H1 (cell line): ENCODE measurements around the gene PSME2. TPM values are rescaled to one million over a fixed set of nuclear protein-coding genes. Genes with fewer than 3 reads are reported as not detected.

ENCODE experiments used
- CTCF ChIA-PET: fragments of 300-600 bp; sonication (Branson Sonifier 250); formaldehyde crosslinking; loops from one replicate; lab custom pipeline; 2021; ENCODE audit not compliant: partially characterized antibody; lab: Charles Lee
- POLR2A ChIA-PET: fragments of 300-600 bp; sonication (Branson Sonifier 250); formaldehyde crosslinking; loops from one replicate; lab custom pipeline; 2021; ENCODE audit warnings: inconsistent platforms; ENCODE audit not compliant: partially characterized antibody; lab: Charles Lee
- DNase-seq, 2 experiments: peaks; one replicate each; pipeline versions ENCODE4 v3.0.0 to v3.0.0-alpha.2; 2010 to 2022; ENCODE audit warnings: low spot score in 2 of 2, low read depth in 1 of 2, mixed read lengths in 1 of 2
- FAIRE-seq: peaks from 2 replicates; lab custom pipeline; 2011; peaks lifted over from hg19 to GRCh38; lab: Jason Lieb, UNC
- H2AFZ ChIP-seq: 2 replicates; pipeline ENCODE4 v1.8.1; 2012; ENCODE audit warnings: low read length, inconsistent platforms
- H2AK5ac ChIP-seq: 2 replicates; pipeline ENCODE4 v1.6.1; 2013; ENCODE audit warnings: low read depth, low read length
- H2BK120ac ChIP-seq: replicated peaks from 2 replicates; pipeline ENCODE3; 2013; ENCODE audit warnings: low read depth, low read length, inconsistent platforms
- H2BK12ac ChIP-seq: 2 replicates; pipeline ENCODE4 v1.6.1; 2013; ENCODE audit warnings: low read depth, low read length
- H2BK15ac ChIP-seq: 2 replicates; pipeline ENCODE4 v1.6.1; 2013; ENCODE audit warnings: low read length
- H2BK20ac ChIP-seq: 2 replicates; pipeline ENCODE4 v1.6.1; 2013; ENCODE audit warnings: low read length
- H2BK5ac ChIP-seq: 2 replicates; pipeline ENCODE4 v1.6.1; 2013; ENCODE audit warnings: low read depth, low read length
- H3K14ac ChIP-seq: 2 replicates; pipeline ENCODE4 v1.6.1; 2013; ENCODE audit warnings: inconsistent platforms; ENCODE audit not compliant: insufficient read length
- H3K18ac ChIP-seq: 2 replicates; pipeline ENCODE4 v1.6.1; 2013; ENCODE audit warnings: low read length; ENCODE audit errors: extremely low read depth
- H3K23ac ChIP-seq: 2 replicates; pipeline ENCODE4 v1.6.1; 2013; ENCODE audit warnings: inconsistent platforms; ENCODE audit not compliant: insufficient read length
- H3K23me2 ChIP-seq: 2 replicates; pipeline ENCODE4 v1.6.1; 2013; ENCODE audit warnings: low read depth, low read length
- H3K27ac ChIP-seq: 2 replicates; pipeline ENCODE4 v1.6.1; 2011; ENCODE audit warnings: low read depth, low read length, inconsistent platforms
- H3K27me3 ChIP-seq, 4 experiments: replicated peaks in 1 of 4; 1 replicate in 1 of 4; 2 replicates in 3 of 4; pipeline versions ENCODE4 v1.6.1 to v1.8.1; 2011 to 2013; ENCODE audit warnings: low read length in 3 of 4, mild to moderate bottlenecking in 3 of 4, inconsistent platforms in 2 of 4, mixed read lengths in 2 of 4, moderate library complexity in 1 of 4; ENCODE audit not compliant: control insufficient read depth in 3 of 4, insufficient read depth in 3 of 4; ENCODE audit errors: extremely low read depth in 1 of 4
- H3K36me3 ChIP-seq, 4 experiments: 2 replicates each; pipeline versions ENCODE4 v1.6.1 to v1.8.1; 2011 to 2013; ENCODE audit warnings: mild to moderate bottlenecking in 4 of 4, low read length in 3 of 4, moderate library complexity in 2 of 4, control low read depth in 1 of 4, inconsistent platforms in 1 of 4; ENCODE audit not compliant: insufficient read depth in 4 of 4, control insufficient read depth in 2 of 4
- H3K4ac ChIP-seq: replicated peaks from 2 replicates; pipeline ENCODE3; 2013; ENCODE audit warnings: low read length, low read depth, mixed read lengths, inconsistent platforms; ENCODE audit not compliant: insufficient read length
- H3K4me1 ChIP-seq, 4 experiments: replicated peaks in 1 of 4; 1 replicate in 1 of 4; 2 replicates in 3 of 4; pipeline versions ENCODE4 v1.6.1 to v1.8.1; 2011 to 2013; ENCODE audit warnings: low read length in 3 of 4, inconsistent platforms in 2 of 4, mixed read lengths in 1 of 4; ENCODE audit not compliant: insufficient read depth in 4 of 4, control insufficient read depth in 3 of 4
- H3K4me2 ChIP-seq, 2 experiments: 2 replicates each; pipeline versions ENCODE4 v1.6.1 to v1.8.1; 2011 to 2013; ENCODE audit warnings: low read depth in 2 of 2, low read length in 2 of 2, control low read depth in 1 of 2, inconsistent platforms in 1 of 2, mild to moderate bottlenecking in 1 of 2; ENCODE audit not compliant: insufficient read depth in 1 of 2
- H3K4me3 ChIP-seq, 4 experiments: fragments of 200-600, 300-600 bp in 1 of 4; sonication (generic), shearing (Covaris generic), sonication (Bioruptor Twin) in 1 of 4; 2 replicates each; pipeline versions ENCODE4 v1.5.1 to v1.8.1; 2011 to 2016; ENCODE audit warnings: low read length in 4 of 4, low read depth in 3 of 4, control low read depth in 2 of 4, inconsistent platforms in 2 of 4, mild to moderate bottlenecking in 2 of 4, mixed read lengths in 1 of 4, moderate library complexity in 1 of 4; ENCODE audit not compliant: insufficient read depth in 2 of 4; ENCODE audit errors: extremely low read depth in 1 of 4
- H3K56ac ChIP-seq: replicated peaks from 2 replicates; pipeline ENCODE3; 2013; ENCODE audit warnings: low read depth, mild to moderate bottlenecking, mixed read lengths, low read length, inconsistent platforms; ENCODE audit not compliant: insufficient read length
- H3K79me1 ChIP-seq: 2 replicates; pipeline ENCODE4 v1.6.1; 2013; ENCODE audit warnings: low read depth, low read length, control low read depth
- H3K79me2 ChIP-seq, 2 experiments: 2 replicates each; pipeline versions ENCODE4 v1.6.1 to v1.8.1; 2012 to 2013; ENCODE audit warnings: low read length in 2 of 2, mild to moderate bottlenecking in 2 of 2, inconsistent platforms in 1 of 2; ENCODE audit not compliant: insufficient read depth in 2 of 2, control insufficient read depth in 1 of 2
- H3K9ac ChIP-seq, 4 experiments: replicated peaks in 1 of 4; 1 replicate in 1 of 4; 2 replicates in 3 of 4; pipeline versions ENCODE4 v1.6.1 to v1.8.1; 2011 to 2013; ENCODE audit warnings: low read depth in 3 of 4, low read length in 3 of 4, control low read depth in 2 of 4, mild to moderate bottlenecking in 2 of 4, moderate library complexity in 2 of 4, inconsistent platforms in 1 of 4; ENCODE audit errors: extremely low read depth in 1 of 4
- H3K9me3 ChIP-seq, 2 experiments: 2 replicates each; pipeline versions ENCODE4 v1.6.1 to v1.8.1; 2012 to 2013; ENCODE audit warnings: mild to moderate bottlenecking in 2 of 2, moderate library complexity in 2 of 2, control low read depth in 1 of 2, inconsistent platforms in 1 of 2, low read depth in 1 of 2, low read length in 1 of 2, mixed read lengths in 1 of 2; ENCODE audit not compliant: insufficient read depth in 2 of 2
- H4K20me1 ChIP-seq, 2 experiments: replicated peaks in 1 of 2; 2 replicates each; pipeline versions ENCODE3 to v1.8.1; 2011 to 2013; ENCODE audit warnings: inconsistent platforms in 2 of 2, low read length in 2 of 2, mild to moderate bottlenecking in 1 of 2; ENCODE audit not compliant: insufficient read depth in 2 of 2, control insufficient read depth in 1 of 2
- H4K5ac ChIP-seq: 2 replicates; pipeline ENCODE4 v1.6.1; 2013; ENCODE audit warnings: low read length, low read depth, mixed read lengths, inconsistent platforms; ENCODE audit not compliant: insufficient read length
- H4K8ac ChIP-seq: 2 replicates; pipeline ENCODE4 v1.8.0; 2013; ENCODE audit warnings: mild to moderate bottlenecking, moderate library complexity, low read length, inconsistent platforms; ENCODE audit not compliant: insufficient read depth; ENCODE audit errors: extremely low read depth
- H4K91ac ChIP-seq: replicated peaks from 2 replicates; pipeline ENCODE3; 2013; ENCODE audit warnings: low read length, mixed read lengths, inconsistent platforms; ENCODE audit not compliant: insufficient read length
- BACH1 ChIP-seq: IDR thresholded peaks from 2 replicates; pipeline ENCODE4 v1.6.1; 2012; ENCODE audit warnings: low read length, improper control_type of control experiment
- BCL11A ChIP-seq, 2 experiments: IDR thresholded peaks; one replicate each; pipeline ENCODE4 v1.6.1; 2011; ENCODE audit warnings: low read depth in 2 of 2, low read length in 2 of 2, mild to moderate bottlenecking in 2 of 2
- CBX8 ChIP-seq: fragments of 300-800, 300-1000 bp; sonication (generic); IDR thresholded peaks from 2 replicates; pipeline ENCODE4 v1.7.1; 2016; ENCODE audit warnings: low read depth, low read length, borderline replicate concordance
- CHD1 ChIP-seq: IDR thresholded peaks from 2 replicates; pipeline ENCODE4 v1.6.1; 2012; ENCODE audit warnings: low read depth, low read length, improper control_type of control experiment
- EZH2 ChIP-seq: fragments of 200-600 bp; sonication (generic); IDR thresholded peaks from 2 replicates; pipeline ENCODE4 v1.7.1; 2012; ENCODE audit warnings: low read depth, mild to moderate bottlenecking, moderate library complexity, low read length, inconsistent platforms; ENCODE audit not compliant: severe bottlenecking
- KDM4A ChIP-seq: IDR thresholded peaks from one replicate; pipeline ENCODE4 v1.7.1; 2012; ENCODE audit warnings: low read depth, mild to moderate bottlenecking, moderate library complexity, low read length, inconsistent platforms; ENCODE audit not compliant: severe bottlenecking
- POLR2AphosphoS5 ChIP-seq: IDR thresholded peaks from 2 replicates; pipeline ENCODE4 v1.6.1; 2011; ENCODE audit warnings: low read depth, low read length
- RXRA ChIP-seq: IDR thresholded peaks from 2 replicates; pipeline ENCODE4 v1.6.1; 2011; ENCODE audit warnings: low read depth, mild to moderate bottlenecking, low read length, moderate library complexity; ENCODE audit not compliant: insufficient read depth
- SAP30 ChIP-seq: fragments of 300-600 bp; sonication (generic); IDR thresholded peaks from 2 replicates; pipeline ENCODE4 v1.7.1; 2012; ENCODE audit warnings: low read length, moderate library complexity, mild to moderate bottlenecking, inconsistent platforms; ENCODE audit not compliant: insufficient read depth, insufficient replicate concordance
- SIX5 ChIP-seq: IDR thresholded peaks from 2 replicates; pipeline ENCODE4 v1.6.1; 2011; ENCODE audit warnings: mild to moderate bottlenecking, low read depth, low read length
- SP1 ChIP-seq: IDR thresholded peaks from 2 replicates; pipeline ENCODE4 v1.6.1; 2011; ENCODE audit warnings: low read depth, low read length
- SRF ChIP-seq: IDR thresholded peaks from 2 replicates; pipeline ENCODE4 v1.6.1; 2011; ENCODE audit warnings: mild to moderate bottlenecking, low read depth, low read length, moderate library complexity
- TAF7 ChIP-seq: optimal IDR thresholded peaks from 2 replicates; pipeline ENCODE3; 2011; ENCODE audit warnings: low read depth, mild to moderate bottlenecking, inconsistent platforms, low read length, moderate library complexity, borderline replicate concordance
- YY1 ChIP-seq: IDR thresholded peaks from 2 replicates; pipeline ENCODE4 v1.6.1; 2011; ENCODE audit warnings: low read depth, mild to moderate bottlenecking, low read length
- WGBS, 2 experiments: shearing (Covaris generic) in 1 of 2; methylation state at CpG; one replicate each; pipeline versions ENCODE4 v1.1.6 to v1.1.7; 2013 to 2015; ENCODE audit warnings: low lambda C conversion rate in 2 of 2, mixed read lengths in 2 of 2, inconsistent platforms in 1 of 2, low coverage in 1 of 2, missing lambda C conversion rate in 1 of 2; ENCODE audit not compliant: insufficient replicate concordance in 2 of 2, insufficient coverage in 1 of 2, insufficient read length in 1 of 2; ENCODE audit errors: extremely low coverage in 1 of 2, missing lambda C conversion rate in 1 of 2; 5-methylcytosine and 5-hydroxymethylcytosine counted together
- polyA plus RNA-seq, 7 experiments: library from polyadenylated mRNA; depleted of rRNA in 3 of 7; stranded (reverse) in 5 of 7; unstranded in 2 of 7; fragments of >200 nt in 5 of 7; fragments of 200-250 nt in 2 of 7; gene quantifications; 1 replicate in 5 of 7; 2 replicates in 1 of 7; 4 replicates in 1 of 7; pipeline versions ENCODE4 v1.2.1 to v1.2.3, GENCODE V29; 2011 to 2013; ENCODE audit warnings: missing spikeins in 2 of 7, mixed read lengths in 2 of 7
- total RNA-seq: library from RNA; stranded (reverse); fragmentation: NEBNext Ultra II Directional; extraction: Animal tissue kit (Norgen Biotek cat#: 25700); gene quantifications from 2 replicates; pipeline ENCODE4 v1.2.1, GENCODE V29; 2021

The PSME2 gene
- total and polyA plus RNA-seq, 2 of the 8 experiments (the other 6 are each of a cell fraction or from before 2014, with no cell fraction given) = 71.8 to 111 TPM

DNA sequence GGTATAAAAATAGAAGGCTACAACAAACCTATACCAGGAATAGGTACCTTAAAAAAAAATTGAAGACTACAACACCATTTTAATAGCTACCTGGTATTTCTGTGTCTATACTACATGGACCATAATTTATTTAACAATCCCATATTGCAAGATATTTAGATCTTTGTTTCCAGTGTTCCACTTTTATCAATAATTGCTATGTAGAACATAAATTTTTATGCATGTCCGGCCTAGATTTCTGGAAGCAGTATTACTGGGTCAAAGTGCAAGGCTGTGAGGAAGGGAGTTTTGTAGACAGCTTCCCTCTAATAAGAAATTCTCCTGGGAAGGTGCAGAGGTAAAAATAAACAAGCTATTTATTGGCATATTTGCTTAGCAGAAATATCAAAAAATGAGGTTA, 35.9 kb downstream of the PSME2 start:
- Histone ChIP-seq H4K5ac (no peak overlapping the region), H3K14ac (no peak overlapping the region), H3K36me3 (no peaks in the 10 kb centered on the region), H3K56ac (no peak overlapping the region), H3K27me3 (no peaks in the 10 kb centered on the region), H3K79me2 (no peaks in the 10 kb centered on the region; a peak in 1 of 4 replicates), H2BK120ac (no peak overlapping the region), H3K4me3 (no peak overlapping the region), H2AFZ (no peak overlapping the region), H2BK12ac (no peak overlapping the region), H3K4me1 (no peaks in the 10 kb centered on the region; a peak in 1 of 7 replicates), H3K9ac (no peak overlapping the region), H2BK5ac (no peak overlapping the region), H3K4me2 (no peak overlapping the region), H3K9me3 (no peaks in the 10 kb centered on the region), H3K18ac (no peak overlapping the region), H3K27ac (no peak overlapping the region), H4K8ac (no peak overlapping the region), H3K23me2 (peaks cover 5% of the 10 kb centered on the region), H4K20me1 (no peaks in the 10 kb centered on the region), H2AK5ac (no peak overlapping the region), H3K4ac (no peak overlapping the region), H3K23ac (no peak overlapping the region), H2BK20ac (no peak overlapping the region), H4K91ac (no peak overlapping the region), H2BK15ac (no peak overlapping the region), H3K79me1 (0 out of 2 replicates have a peak, but pooled peaks cover 2% of the 10 kb centered on the region)
- POLR2A ChIA-PET = interaction anchor here (0.8 to 23.9 kb wide), 9 partner anchors 8 to 122 kb away, joined by 3 to 626 read pairs (median 4); partner anchors contain the start of genes CPNE6, DHRS4L2, EMC9 and PCK2
- FAIRE-seq (no peak), DNase-seq (no peak)
- CTCF ChIA-PET = interaction anchor here (0.7 to 12.2 kb wide), 20 partner anchors 17 to 479 kb away, joined by 3 to 160 read pairs (median 4); partner anchors contain the start of genes CARMIL3, CIDEB, IRF9 and PCK2
- 86% methylated on average over 1 of the region's 1 CpG; no CpG with 5 or more reads in 1 of the 2 experiments for WGBS, 2 experiments
- TF ChIP-seq CHD1 = no peak
- no peak for TF ChIP-seq RXRA
- no peak for TF ChIP-seq CBX8
- TF ChIP-seq SP1 = no peak
- TF ChIP-seq SIX5 = no peak
- no peak for TF ChIP-seq TAF7
- no peak for TF ChIP-seq BACH1
- no peak for TF ChIP-seq YY1
- no peak for TF ChIP-seq POLR2AphosphoS5
- no peak for TF ChIP-seq EZH2
- no peak for TF ChIP-seq SRF
- no peak for TF ChIP-seq KDM4A
- TF ChIP-seq BCL11A (IDR thresholded peaks at IDR 0.05; ENCODE audit: low read depth in 2 of 2, low read length in 2 of 2) = no peak
- no peak for TF ChIP-seq SAP30
